ENCODE data around the gene TLDC2. TPM values are rescaled to one million over a fixed set of nuclear protein-coding genes. Genes with fewer than 3 reads are reported as not detected.
"Not testable (repeated sequence)": the region's sequence is repeated elsewhere in the genome, so short reads cannot be mapped to it uniquely, and the experiment has no call there.

TLDC2 gene
- total RNA-seq, 4 donors from 2014 or later, result 0.27 to 3.7 (median 0.27) TPM; not detected in 1

GRCh38 chr20:36839150-36839549 is 36.8 kb upstream of the TLDC2 start:
- H3K9me3 ChIP-seq, result no peaks in the 10 kb centered on the region
- H3K4me3 ChIP-seq, result no peak overlapping the region
- no peak overlapping the region for H3K27ac ChIP-seq
- 40 to 100% methylated on average over 1 of the region's 23 CpGs for WGBS, 2 donors (ENCODE audit: low coverage in 1 of 2)
- no peak for TF ChIP-seq EP300 (IDR thresholded peaks at IDR 0.05)
- TF ChIP-seq CTCF (IDR thresholded peaks at IDR 0.05), result no peak
- no peak for TF ChIP-seq POLR2AphosphoS5 (IDR thresholded peaks at IDR 0.05)
- no peak for TF ChIP-seq POLR2A (IDR thresholded peaks at IDR 0.05)
- peaks cover 0 to 65% (median 30%) of the 10 kb centered on the region in 3 donors for H3K4me1 ChIP-seq
- ATAC-seq, result no peak
- H3K27me3 ChIP-seq, result no peaks in the 10 kb centered on the region
- H3K36me3 ChIP-seq, result peaks cover 0 to 21% of the 10 kb centered on the region in 2 donors

GRCh38 chr20:36841030-36841429 is 34.9 kb upstream of the TLDC2 start:
- Histone ChIP-seq H3K36me3 (peaks cover 0 to 21% of the 10 kb centered on the region in 2 donors), H3K4me1 (peaks cover 0 to 65% (median 21%) of the 10 kb centered on the region in 3 donors), H3K27ac (peak overlapping the region in 2 of 4 donors; percentile 66 to 96)
- H3K9me3 ChIP-seq, H3K4me3 ChIP-seq, H3K27me3 ChIP-seq, ATAC-seq: not testable (repeated sequence)
- 95 to 100% methylated on average over 1 to 5 of the region's 9 CpGs for WGBS, 2 donors (ENCODE audit: low coverage in 1 of 2)

- no peak for TF ChIP-seq CTCF (IDR thresholded peaks at IDR 0.05)
- no peak for TF ChIP-seq POLR2AphosphoS5 (IDR thresholded peaks at IDR 0.05)
- no peak for TF ChIP-seq EP300 (IDR thresholded peaks at IDR 0.05)
- no peak for TF ChIP-seq POLR2A (IDR thresholded peaks at IDR 0.05)
Observed at GRCh38 chr20:36845288-36845971, 30.5 kb upstream of the TLDC2 start.

GRCh38 chr20:36847009-36847709 is 28.8 kb upstream of the TLDC2 start:
- peak overlapping the region; percentile 91 to 97 (median 94) for H3K27ac ChIP-seq
- no peaks in the 10 kb centered on the region for H3K36me3 ChIP-seq
- no peaks in the 10 kb centered on the region for H3K9me3 ChIP-seq
- H3K27me3 ChIP-seq, result no peaks in the 10 kb centered on the region
- 2 to 53% methylated on average over 7 to 9 of the region's 18 CpGs for WGBS, 2 donors (ENCODE audit: low coverage in 1 of 2)
- no peak overlapping the region for H3K4me3 ChIP-seq
- ATAC-seq, result peak; percentile 92
- H3K4me1 ChIP-seq, result peaks cover 10 to 91% (median 43%) of the 10 kb centered on the region in 3 donors
- TF ChIP-seq CTCF (IDR thresholded peaks at IDR 0.05) (no peak), POLR2AphosphoS5 (IDR thresholded peaks at IDR 0.05) (peak; percentile 83)

More at GRCh38 chr20:36845288-36845971, 30.5 kb upstream of the TLDC2 start:
- Histone ChIP-seq H3K9me3 (no peaks in the 10 kb centered on the region), H3K27ac (peak overlapping the region; percentile 91 to 97 (median 94)), H3K4me3 (no peak overlapping the region), H3K27me3 (no peaks in the 10 kb centered on the region), H3K4me1 (peaks cover 10 to 92% (median 38%) of the 10 kb centered on the region in 3 donors), H3K36me3 (no peaks in the 10 kb centered on the region)
- WGBS, 2 donors (ENCODE audit: low coverage in 1 of 2), result 40% methylated on average over 1 of the region's 10 CpGs; no CpG with 5 or more reads in 1 of the 2 donors
- no peak for ATAC-seq

- no peaks in the 10 kb centered on the region for H3K27me3 ChIP-seq
- peaks cover 10 to 91% (median 46%) of the 10 kb centered on the region in 3 donors for H3K4me1 ChIP-seq
- peak; percentile 22 for ATAC-seq
- no peak for TF ChIP-seq EP300 (IDR thresholded peaks at IDR 0.05)
- TF ChIP-seq POLR2A (IDR thresholded peaks at IDR 0.05), result no peak
- TF ChIP-seq CTCF (IDR thresholded peaks at IDR 0.05), result no peak
- no peak for TF ChIP-seq POLR2AphosphoS5 (IDR thresholded peaks at IDR 0.05)
- H3K27ac ChIP-seq, result peak overlapping the region; percentile 91 to 97 (median 94)
- H3K36me3 ChIP-seq, result no peaks in the 10 kb centered on the region
- no peaks in the 10 kb centered on the region for H3K9me3 ChIP-seq
- 14 to 30% methylated on average over 1 of the region's 1 CpG for WGBS, 2 donors (ENCODE audit: low coverage in 1 of 2)
- H3K4me3 ChIP-seq, result no peak overlapping the region
Observed at GRCh38 chr20:36847710-36848040, 28.3 kb upstream of the TLDC2 start.
